Naive B cell (primary cell): ENCODE data around the gene PLXNA4. TPM values are rescaled to one million over a fixed set of nuclear protein-coding genes. Genes with fewer than 3 reads are reported as not detected.

Experiments
- ATAC-seq, 2 donors: fragments of 150-1000 bp; cut with Tn5 transposase; 2 replicates each; pipeline ENCODE4 v1.10.0; 2021; ENCODE audit warnings: low read depth in 2 of 2, mild to moderate bottlenecking in 2 of 2, moderate library complexity in 2 of 2
- DNase-seq: peaks from one replicate; pipeline ENCODE4 v3.0.0; 2022
- H3K27ac Mint-ChIP-seq, 6 donors: one replicate each; pipeline ENCODE4 v1.8.0; 2020 to 2022; ENCODE audit warnings: mild to moderate bottlenecking in 6 of 6, mixed read lengths in 6 of 6, moderate library complexity in 5 of 6, inconsistent platforms in 2 of 6
- H3K27me3 Mint-ChIP-seq, 3 donors: one replicate each; pipeline ENCODE4 v1.8.0; 2021 to 2022; ENCODE audit warnings: mixed read lengths in 3 of 3, mild to moderate bottlenecking in 1 of 3
- H3K36me3 Mint-ChIP-seq, 2 donors: one replicate each; pipeline ENCODE4 v1.8.0; 2020 to 2022; ENCODE audit warnings: mixed read lengths in 2 of 2, inconsistent platforms in 1 of 2, mild to moderate bottlenecking in 1 of 2
- H3K4me1 Mint-ChIP-seq, 3 donors: one replicate each; pipeline ENCODE4 v1.8.0; 2020 to 2022; ENCODE audit warnings: mixed read lengths in 3 of 3, inconsistent platforms in 1 of 3, mild to moderate bottlenecking in 1 of 3, moderate library complexity in 1 of 3
- H3K4me3 Mint-ChIP-seq, 8 donors: one replicate each; pipeline ENCODE4 v1.8.0; 2020 to 2022; ENCODE audit warnings: mild to moderate bottlenecking in 8 of 8, mixed read lengths in 8 of 8, moderate library complexity in 8 of 8, inconsistent platforms in 2 of 8
- H3K9me3 Mint-ChIP-seq, 7 donors: one replicate each; pipeline ENCODE4 v1.8.0; 2020 to 2022; ENCODE audit warnings: mixed read lengths in 7 of 7, mild to moderate bottlenecking in 5 of 7, inconsistent platforms in 2 of 7, moderate library complexity in 1 of 7
- polyA plus RNA-seq, 6 donors: library from polyadenylated mRNA; unstranded; fragments of 300-500 nt; fragmentation: Illumina TruSeq; gene quantifications; one replicate each; pipeline ENCODE4 v1.2.3, GENCODE V29; 2021; ENCODE audit warnings: low read depth in 6 of 6

PLXNA4 gene
- polyA plus RNA-seq, 6 donors from 2014 or later, result not detected

- Mint-ChIP-seq H3K9me3 (peaks cover 0 to 5% (median 0%) of the 10 kb centered on the region in 7 donors), H3K27me3 (peaks cover 4 to 11% (median 4%) of the 10 kb centered on the region in 3 donors)
Measured at GRCh38 chr7:132210821-132211220, 365.4 kb downstream of the PLXNA4 start.

GRCh38 chr7:132207782-132208181 is 368.5 kb downstream of the PLXNA4 start:
- H3K4me1 Mint-ChIP-seq, result no peaks in the 10 kb centered on the region
- no peaks in the 10 kb centered on the region for H3K36me3 Mint-ChIP-seq
- ATAC-seq (no peak), DNase-seq (no peak)
- H3K27ac Mint-ChIP-seq, result no peak overlapping the region
- peaks cover 0 to 5% (median 0%) of the 10 kb centered on the region in 7 donors for H3K9me3 Mint-ChIP-seq
- H3K27me3 Mint-ChIP-seq, result peaks cover 0 to 11% (median 4%) of the 10 kb centered on the region in 3 donors
- H3K4me3 Mint-ChIP-seq, result no peak overlapping the region

More at GRCh38 chr7:132210821-132211220, 365.4 kb downstream of the PLXNA4 start:
- DNase-seq (no peak), ATAC-seq (no peak)
- H3K27ac Mint-ChIP-seq, result no peak overlapping the region
- no peak overlapping the region for H3K4me3 Mint-ChIP-seq
- H3K4me1 Mint-ChIP-seq, result no peaks in the 10 kb centered on the region
- H3K36me3 Mint-ChIP-seq, result no peaks in the 10 kb centered on the region

- Mint-ChIP-seq H3K27me3 (peaks cover 0 to 11% (median 4%) of the 10 kb centered on the region in 3 donors), H3K4me1 (no peaks in the 10 kb centered on the region), H3K4me3 (no peak overlapping the region), H3K9me3 (peaks cover 0 to 5% (median 0%) of the 10 kb centered on the region in 7 donors), H3K36me3 (no peaks in the 10 kb centered on the region), H3K27ac (no peak overlapping the region)
- ATAC-seq (no peak), DNase-seq (no peak)
Measured at GRCh38 chr7:132207211-132207610, 369.1 kb downstream of the PLXNA4 start.

- no peak overlapping the region for H3K4me3 Mint-ChIP-seq
- peaks cover 0 to 11% (median 4%) of the 10 kb centered on the region in 3 donors for H3K27me3 Mint-ChIP-seq
- H3K27ac Mint-ChIP-seq, result no peak overlapping the region
- no peaks in the 10 kb centered on the region for H3K36me3 Mint-ChIP-seq
- H3K9me3 Mint-ChIP-seq, result peaks cover 0 to 5% (median 0%) of the 10 kb centered on the region in 7 donors
- ATAC-seq, result no peak
- no peak for DNase-seq
- no peaks in the 10 kb centered on the region for H3K4me1 Mint-ChIP-seq
Measured at GRCh38 chr7:132206594-132206993, 369.7 kb downstream of the PLXNA4 start.

- DNase-seq, result no peak
- Mint-ChIP-seq H3K27ac (no peak overlapping the region), H3K27me3 (peaks cover 0 to 11% (median 7%) of the 10 kb centered on the region in 3 donors), H3K9me3 (peaks cover 0 to 5% (median 0%) of the 10 kb centered on the region in 7 donors), H3K4me3 (no peak overlapping the region), H3K36me3 (no peaks in the 10 kb centered on the region), H3K4me1 (no peaks in the 10 kb centered on the region)
- no peak for ATAC-seq
Measured at GRCh38 chr7:132205509-132205908, 370.8 kb downstream of the PLXNA4 start.

- H3K4me1 Mint-ChIP-seq, result no peaks in the 10 kb centered on the region
- peaks cover 0 to 8% (median 0%) of the 10 kb centered on the region in 7 donors for H3K9me3 Mint-ChIP-seq
- no peak overlapping the region for H3K27ac Mint-ChIP-seq
- H3K4me3 Mint-ChIP-seq, result no peak overlapping the region
- peaks cover 4 to 11% (median 7%) of the 10 kb centered on the region in 3 donors for H3K27me3 Mint-ChIP-seq
- ATAC-seq, result no peak
- no peaks in the 10 kb centered on the region for H3K36me3 Mint-ChIP-seq
- no peak for DNase-seq
Measured at GRCh38 chr7:132203021-132203420, 373.2 kb downstream of the PLXNA4 start.

- Mint-ChIP-seq H3K36me3 (no peaks in the 10 kb centered on the region), H3K27me3 (peaks cover 4 to 7% (median 5%) of the 10 kb centered on the region in 3 donors), H3K27ac (no peak overlapping the region), H3K4me1 (no peaks in the 10 kb centered on the region), H3K4me3 (no peak overlapping the region), H3K9me3 (peaks cover 0 to 8% (median 2%) of the 10 kb centered on the region in 7 donors)
- DNase-seq (no peak), ATAC-seq (no peak)
Measured at GRCh38 chr7:132202541-132202940, 373.7 kb downstream of the PLXNA4 start.

- Mint-ChIP-seq H3K36me3 (no peaks in the 10 kb centered on the region), H3K27me3 (peaks cover 0 to 10% (median 9%) of the 10 kb centered on the region in 3 donors), H3K9me3 (peaks cover 0 to 8% (median 2%) of the 10 kb centered on the region in 7 donors), H3K27ac (no peak overlapping the region), H3K4me1 (no peaks in the 10 kb centered on the region), H3K4me3 (no peak overlapping the region)
- no peak for ATAC-seq
- DNase-seq, result no peak
Measured at GRCh38 chr7:132200141-132200540, 376.1 kb downstream of the PLXNA4 start.

- no peak overlapping the region for H3K27ac Mint-ChIP-seq
- no peaks in the 10 kb centered on the region for H3K36me3 Mint-ChIP-seq
- H3K4me3 Mint-ChIP-seq, result no peak overlapping the region
- no peaks in the 10 kb centered on the region for H3K4me1 Mint-ChIP-seq
- peaks cover 0 to 10% (median 9%) of the 10 kb centered on the region in 3 donors for H3K27me3 Mint-ChIP-seq
- H3K9me3 Mint-ChIP-seq, result peaks cover 0 to 8% (median 2%) of the 10 kb centered on the region in 7 donors
- no peak for DNase-seq
- no peak for ATAC-seq
Measured at GRCh38 chr7:132199626-132200025, 376.6 kb downstream of the PLXNA4 start.

GRCh38 chr7:132197772-132198171 is 378.5 kb downstream of the PLXNA4 start:
- Mint-ChIP-seq H3K9me3 (peaks cover 0 to 4% (median 2%) of the 10 kb centered on the region in 7 donors), H3K27ac (no peak overlapping the region), H3K27me3 (peaks cover 0 to 14% (median 9%) of the 10 kb centered on the region in 3 donors), H3K4me1 (no peaks in the 10 kb centered on the region), H3K36me3 (no peaks in the 10 kb centered on the region), H3K4me3 (no peak overlapping the region)
- ATAC-seq (no peak), DNase-seq (no peak)

GRCh38 chr7:132193898-132194297 is 382.4 kb downstream of the PLXNA4 start:
- H3K4me1 Mint-ChIP-seq, result no peaks in the 10 kb centered on the region
- H3K27ac Mint-ChIP-seq, result no peak overlapping the region
- DNase-seq (no peak), ATAC-seq (no peak)
- H3K4me3 Mint-ChIP-seq, result no peak overlapping the region
- no peaks in the 10 kb centered on the region for H3K36me3 Mint-ChIP-seq
- peaks cover 4 to 11% (median 6%) of the 10 kb centered on the region in 3 donors for H3K27me3 Mint-ChIP-seq
- peaks cover 0 to 14% (median under 1%) of the 10 kb centered on the region in 7 donors for H3K9me3 Mint-ChIP-seq

- Mint-ChIP-seq H3K27ac (no peak overlapping the region), H3K9me3 (peaks cover 0 to 14% (median 2%) of the 10 kb centered on the region in 7 donors), H3K36me3 (no peaks in the 10 kb centered on the region), H3K4me1 (no peaks in the 10 kb centered on the region), H3K4me3 (no peak overlapping the region), H3K27me3 (peaks cover 5 to 11% (median 9%) of the 10 kb centered on the region in 3 donors)
- no peak for ATAC-seq
- no peak for DNase-seq
Measured at GRCh38 chr7:132192809-132193208, 383.5 kb downstream of the PLXNA4 start.

GRCh38 chr7:132191418-132191817 is 384.9 kb downstream of the PLXNA4 start:
- H3K4me3 Mint-ChIP-seq, result no peak overlapping the region
- no peak for ATAC-seq

GRCh38 chr7:132190683-132191082 is 385.6 kb downstream of the PLXNA4 start:
- H3K9me3 Mint-ChIP-seq, result peaks cover 2 to 18% (median 11%) of the 10 kb centered on the region in 7 donors
- H3K4me1 Mint-ChIP-seq, result no peaks in the 10 kb centered on the region
- DNase-seq (no peak), ATAC-seq (no peak)
- peak overlapping the region in 1 of 6 donors; percentile 75 for H3K27ac Mint-ChIP-seq
- H3K27me3 Mint-ChIP-seq, result peaks cover 0 to 9% (median 4%) of the 10 kb centered on the region in 3 donors
- H3K36me3 Mint-ChIP-seq, result peaks cover 0 to 6% of the 10 kb centered on the region in 2 donors
- H3K4me3 Mint-ChIP-seq, result no peak overlapping the region

More at GRCh38 chr7:132191418-132191817, 384.9 kb downstream of the PLXNA4 start:
- Mint-ChIP-seq H3K27ac (no peak overlapping the region), H3K36me3 (peaks cover 0 to 6% of the 10 kb centered on the region in 2 donors), H3K9me3 (peaks cover 2 to 18% (median 11%) of the 10 kb centered on the region in 7 donors), H3K27me3 (peaks cover 0 to 9% (median 4%) of the 10 kb centered on the region in 3 donors), H3K4me1 (no peaks in the 10 kb centered on the region)
- no peak for DNase-seq
